GM12874 (cell line): ENCODE measurements around the gene DNAAF1.

Experiments
- CTCF ChIP-seq: IDR thresholded peaks from 2 replicates; pipeline ENCODE4 v1.5.1; 2011; ENCODE audit warnings: low read depth, mild to moderate bottlenecking, control low read depth, low read length, moderate library complexity; ENCODE audit not compliant: insufficient read depth

The DNAAF1 gene

DNA sequence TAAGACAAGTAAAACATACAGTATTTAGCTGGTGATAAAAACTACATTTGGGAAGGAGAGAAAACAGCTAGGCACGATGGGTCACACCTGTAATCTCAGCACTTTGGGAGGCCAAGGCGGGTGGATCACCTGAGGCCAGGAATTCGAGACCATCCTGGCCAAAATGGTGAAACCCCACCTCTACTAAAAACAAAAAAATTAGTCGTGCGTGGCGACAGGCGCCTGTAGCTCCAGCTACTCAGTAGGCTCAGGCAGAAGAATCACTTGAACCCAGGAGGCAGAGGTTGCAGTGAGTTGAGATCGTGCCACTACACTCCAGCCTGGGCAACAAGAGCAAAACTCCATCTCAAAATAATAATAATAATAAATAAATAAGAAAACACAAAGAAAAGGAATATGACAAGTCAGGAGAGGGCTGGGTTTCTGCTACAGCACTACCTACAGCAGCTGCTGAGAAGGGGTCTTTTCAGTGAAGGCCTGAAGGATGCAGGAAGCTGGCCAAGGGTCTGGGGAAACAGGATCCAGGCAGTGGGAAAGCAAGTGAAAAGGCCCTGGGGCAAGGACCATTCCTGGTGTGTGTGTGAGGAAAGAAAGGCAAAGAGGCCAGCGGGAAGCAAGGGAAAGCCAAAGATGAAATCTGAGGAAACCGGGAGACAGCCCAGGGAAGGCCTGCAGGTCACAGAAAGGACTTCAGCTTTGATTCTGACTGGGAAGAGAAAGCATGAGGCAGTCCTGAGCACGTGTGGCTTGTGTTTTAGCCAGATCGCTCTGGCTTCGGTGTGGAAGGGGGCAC is 39.0 kb upstream of the DNAAF1 start:
- no peak for TF ChIP-seq CTCF

DNA sequence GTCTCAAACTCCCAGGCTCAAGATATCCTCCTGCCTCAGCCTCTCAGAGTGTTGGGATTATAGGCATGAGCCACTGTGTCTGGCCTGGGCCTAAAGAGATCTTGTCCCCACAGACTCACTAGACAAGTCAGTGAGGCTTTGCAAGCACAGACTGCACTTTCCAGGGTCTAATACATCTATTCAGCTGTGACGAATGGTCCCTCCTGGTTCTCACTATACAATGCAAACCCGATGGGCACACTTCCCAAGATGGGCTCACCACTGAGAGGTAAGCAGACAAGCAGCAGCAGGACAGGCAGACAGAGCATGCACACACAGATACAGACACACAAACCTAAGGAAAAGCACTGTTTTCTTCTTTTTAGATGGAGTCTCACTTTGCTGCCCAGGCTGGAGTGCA is 37.2 kb upstream of the DNAAF1 start:
- TF ChIP-seq CTCF: no peak

- no peak for TF ChIP-seq CTCF
Observed at GRCh38 chr16:84109598-84110335, 35.3 kb upstream of the DNAAF1 start.

- no peak for TF ChIP-seq CTCF
Observed at GRCh38 chr16:84110527-84110926, 34.6 kb upstream of the DNAAF1 start.

- no peak for TF ChIP-seq CTCF
Observed at GRCh38 chr16:84111525-84111924, 33.6 kb upstream of the DNAAF1 start.

DNA sequence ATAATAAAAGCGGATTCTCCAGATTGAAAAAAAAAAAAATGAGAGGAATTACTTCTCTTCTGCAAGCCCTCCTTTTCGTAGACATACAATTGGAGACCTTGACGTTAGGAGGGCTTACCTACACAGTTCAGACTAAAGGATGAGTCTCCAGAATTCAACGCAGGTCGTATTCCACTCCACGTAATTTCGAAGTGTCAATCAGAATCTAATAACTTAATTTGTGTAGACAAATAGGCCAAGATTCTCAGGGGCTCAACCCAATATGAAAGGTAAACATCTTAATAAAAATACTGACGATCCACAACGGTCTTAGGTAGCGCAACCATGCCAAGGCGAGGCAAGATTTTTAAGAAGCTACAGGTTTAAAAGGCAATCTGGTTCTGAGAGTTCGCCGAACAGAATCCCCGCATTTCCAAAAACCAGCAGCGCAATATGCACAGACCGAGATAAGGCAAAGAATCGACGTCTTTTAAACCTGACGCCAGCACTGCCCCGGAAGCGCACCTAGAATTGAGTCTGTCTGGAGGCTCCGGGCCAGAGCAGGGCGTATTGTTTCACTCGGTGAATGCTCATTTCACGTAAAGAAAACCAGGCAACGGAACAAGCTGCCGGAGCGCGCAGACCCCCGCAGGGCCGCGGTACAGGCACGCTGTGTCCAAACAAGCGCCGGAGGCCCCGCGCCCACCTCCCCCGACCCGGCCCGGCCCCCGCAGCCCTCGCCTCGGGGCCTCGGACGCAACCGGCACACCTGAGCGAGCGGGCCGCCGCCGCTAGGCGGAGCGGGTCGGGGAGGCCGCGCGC is 29.0 kb upstream of the DNAAF1 start:
- TF ChIP-seq CTCF: peak; percentile 33
